Measurements from ENCODE around the gene ZNF414. TPM values are rescaled to one million over a fixed set of nuclear protein-coding genes. Genes with fewer than 3 reads are reported as not detected.
A peak's percentile ranks its signal among the peaks of the same experiment; 100 is the strongest.

The ZNF414 gene
- total and polyA plus RNA-seq, 2 experiments from 2014 or later, result 27.4 to 45.0 TPM

GRCh38 chr19:8461891-8462290 lies 52.1 kb downstream of the ZNF414 start:
- ATAC-seq, result no peak
- H3K27me3 Mint-ChIP-seq (ENCODE audit: insufficient read depth, low read depth, poor library complexity), result no peaks in the 10 kb centered on the region
- no peak for DNase-seq (ENCODE audit: low spot score)
- peak overlapping the region; percentile 52; the same call in 1 of the 2 replicates for H3K27ac ChIP-seq (ENCODE audit: low read depth)
- H3K27ac Mint-ChIP-seq, result peak overlapping the region; percentile 36; the same call in 1 of the 2 replicates
- H3K9me3 Mint-ChIP-seq, result no peaks in the 10 kb centered on the region
- H2AFZ ChIP-seq, result no peak overlapping the region
- no peak overlapping the region for H3K4me3 ChIP-seq
- H3K4me1 Mint-ChIP-seq, result peaks cover 60% of the 10 kb centered on the region
- no peaks in the 10 kb centered on the region for H3K9me2 ChIP-seq (ENCODE audit: insufficient read depth)
- peaks cover 42% of the 10 kb centered on the region for H3K36me3 ChIP-seq (ENCODE audit: insufficient read depth)
- peaks cover 100% of the 10 kb centered on the region for H3K79me2 ChIP-seq (replicated peaks; ENCODE audit: insufficient read depth)
- no peaks in the 10 kb centered on the region for H3K27me3 ChIP-seq (ENCODE audit: insufficient read depth)
- H3K4me3 Mint-ChIP-seq, result no peak overlapping the region
- H3K4me1 ChIP-seq (ENCODE audit: insufficient read depth), result peaks cover 46% of the 10 kb centered on the region
- peaks cover 31% of the 10 kb centered on the region for H3F3A ChIP-seq (replicated peaks; ENCODE audit: low read depth)
- H3K4me2 ChIP-seq, result 0 out of 2 replicates have a peak overlapping the region, but pooled peaks have one; percentile 21
- H4K20me1 ChIP-seq (replicated peaks; ENCODE audit: insufficient read depth), result peaks cover 84% of the 10 kb centered on the region
- no peak for TF ChIP-seq ZNF462 (CRISPR knock-in tag; IDR thresholded peaks at IDR 0.05)
- no peak for TF ChIP-seq POLR2AphosphoS5 (IDR thresholded peaks at IDR 0.05; ENCODE audit: low read depth)
- no peak for TF ChIP-seq NANOG (IDR thresholded peaks at IDR 0.05; ENCODE audit: borderline replicate concordance)
- no peak for TF ChIP-seq ZNF114 (CRISPR knock-in tag; IDR thresholded peaks at IDR 0.05)
- no peak for TF ChIP-seq CTCF (conservative IDR thresholded peaks at IDR 0.05; ENCODE audit: low read depth in 2 of 2)
- no peak for TF ChIP-seq CREB1 (CRISPR knock-in tag; IDR thresholded peaks at IDR 0.05; ENCODE audit: low read depth)
- no peak for TF ChIP-seq EZH2 (IDR thresholded peaks at IDR 0.05; ENCODE audit: low read depth, unreplicated experiment)
- TF ChIP-seq EZH2phosphoT487 (IDR thresholded peaks at IDR 0.05; ENCODE audit: unreplicated experiment), result no peak
- TF ChIP-seq STAT1 (IDR thresholded peaks at IDR 0.05; ENCODE audit: unreplicated experiment), result no peak
- no peak for TF ChIP-seq REST (IDR thresholded peaks at IDR 0.05; ENCODE audit: unreplicated experiment)
- no peak for TF ChIP-seq JUNB (IDR thresholded peaks at IDR 0.05; ENCODE audit: unreplicated experiment)
- no peak for TF ChIP-seq ETS1 (IDR thresholded peaks at IDR 0.05)
- no peak for TF ChIP-seq ZNF331 (CRISPR knock-in tag; IDR thresholded peaks at IDR 0.05; ENCODE audit: low read depth)
- peaks cover 81% of the 10 kb centered on the region for H3K36me3 Mint-ChIP-seq (ENCODE audit: low read depth)
